ENCODE measurements around the gene DYNLRB1.

DYNLRB1 gene

DNA sequence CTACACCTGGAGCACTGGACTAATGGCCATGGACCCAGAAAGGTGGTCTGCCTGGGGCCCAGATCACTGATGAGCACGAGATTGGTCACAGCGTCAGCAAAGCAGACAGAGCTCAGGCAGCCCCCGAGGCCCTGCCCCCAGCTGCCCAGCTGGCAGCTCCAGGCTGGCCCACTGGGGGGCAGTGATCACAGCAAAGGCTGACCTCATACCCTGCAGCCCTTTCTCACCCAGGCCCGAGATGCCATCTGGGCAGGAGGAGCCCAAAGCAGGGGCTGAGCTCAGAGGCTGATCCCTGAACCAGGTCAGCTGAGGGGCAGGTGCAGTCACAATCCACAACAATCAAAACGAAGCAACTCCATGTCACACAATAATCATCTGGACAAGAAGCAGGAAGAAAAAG, 46.4 kb downstream of the DYNLRB1 start:
- no peak for TF ChIP-seq ZFX (IDR thresholded peaks at IDR 0.05; ENCODE audit: borderline replicate concordance)
- TF ChIP-seq CTCF (IDR thresholded peaks at IDR 0.05) = peak; percentile 54
- 0 out of 2 replicates have a peak overlapping the region, but pooled peaks have one; percentile 18 for H3K27ac ChIP-seq

DNA sequence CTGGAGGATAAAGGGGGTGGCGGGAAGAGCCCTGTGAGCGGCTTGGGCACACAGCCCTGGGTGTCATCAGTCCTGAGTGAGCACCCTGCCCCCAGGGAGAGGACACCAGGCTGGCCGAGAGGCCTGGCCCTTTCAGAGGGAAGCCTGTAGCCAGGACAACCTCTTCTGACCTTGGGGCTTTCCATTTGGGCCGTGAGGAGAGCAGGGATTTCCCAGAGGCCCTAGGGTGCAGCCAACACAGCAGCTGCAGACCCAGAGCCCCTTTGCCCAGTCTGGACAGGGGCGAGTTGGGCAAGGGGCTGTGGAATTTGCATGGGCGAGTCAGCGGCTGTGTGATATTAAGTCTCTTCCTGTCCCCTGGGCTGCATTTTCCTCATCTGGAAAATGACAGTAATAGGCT, 48.6 kb downstream of the DYNLRB1 start:
- no peak overlapping the region for H3K27ac ChIP-seq
- TF ChIP-seq CTCF (IDR thresholded peaks at IDR 0.05) (no peak), ZFX (IDR thresholded peaks at IDR 0.05; ENCODE audit: borderline replicate concordance) (no peak)

DNA sequence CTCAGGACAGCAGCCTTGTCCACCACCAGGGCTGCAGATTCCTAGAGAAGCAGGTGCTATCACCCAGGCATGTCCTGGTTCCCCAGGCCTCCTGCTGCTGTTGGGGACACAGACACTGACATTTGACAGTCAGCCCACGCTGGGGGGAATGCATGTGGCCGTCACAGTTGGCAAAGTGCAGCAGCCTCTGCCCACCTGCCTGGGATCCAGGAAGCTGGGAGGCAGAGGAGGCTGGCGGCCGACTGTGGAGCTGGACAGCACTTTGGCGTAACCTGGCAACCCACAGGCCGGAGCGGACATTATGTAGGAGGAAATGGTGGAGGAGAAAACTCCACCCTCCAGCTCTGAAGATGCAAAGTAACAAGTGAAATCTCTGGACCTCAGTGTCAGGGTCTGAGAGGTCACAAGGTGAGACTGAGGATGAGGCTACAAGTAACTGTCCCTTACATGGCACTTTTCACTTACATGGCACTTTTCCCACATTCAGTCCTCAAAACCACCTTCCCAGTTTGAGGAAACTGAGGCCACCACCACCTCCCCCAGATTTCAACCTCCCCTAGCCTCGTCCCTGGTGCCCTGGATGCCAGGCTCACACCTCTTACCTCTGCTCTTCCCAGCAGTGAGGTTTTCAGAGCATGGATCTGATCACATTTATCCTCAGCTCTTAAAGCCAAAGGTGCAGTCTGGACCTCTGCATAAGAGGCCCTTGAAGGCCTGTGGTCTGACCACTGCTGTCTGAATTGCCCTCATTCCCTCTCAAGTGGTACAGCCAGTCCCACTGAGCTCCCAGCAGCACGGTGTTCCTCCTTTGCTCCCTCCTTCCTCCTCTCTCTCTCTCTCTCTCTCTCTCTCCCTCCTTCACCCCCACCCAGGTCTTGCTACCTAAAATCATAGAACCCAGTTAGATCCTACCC, 51.0 kb downstream of the DYNLRB1 start:
- H3K27ac ChIP-seq = no peak overlapping the region
- TF ChIP-seq CTCF (IDR thresholded peaks at IDR 0.05) (no peak), ZFX (IDR thresholded peaks at IDR 0.05; ENCODE audit: borderline replicate concordance) (no peak)

DNA sequence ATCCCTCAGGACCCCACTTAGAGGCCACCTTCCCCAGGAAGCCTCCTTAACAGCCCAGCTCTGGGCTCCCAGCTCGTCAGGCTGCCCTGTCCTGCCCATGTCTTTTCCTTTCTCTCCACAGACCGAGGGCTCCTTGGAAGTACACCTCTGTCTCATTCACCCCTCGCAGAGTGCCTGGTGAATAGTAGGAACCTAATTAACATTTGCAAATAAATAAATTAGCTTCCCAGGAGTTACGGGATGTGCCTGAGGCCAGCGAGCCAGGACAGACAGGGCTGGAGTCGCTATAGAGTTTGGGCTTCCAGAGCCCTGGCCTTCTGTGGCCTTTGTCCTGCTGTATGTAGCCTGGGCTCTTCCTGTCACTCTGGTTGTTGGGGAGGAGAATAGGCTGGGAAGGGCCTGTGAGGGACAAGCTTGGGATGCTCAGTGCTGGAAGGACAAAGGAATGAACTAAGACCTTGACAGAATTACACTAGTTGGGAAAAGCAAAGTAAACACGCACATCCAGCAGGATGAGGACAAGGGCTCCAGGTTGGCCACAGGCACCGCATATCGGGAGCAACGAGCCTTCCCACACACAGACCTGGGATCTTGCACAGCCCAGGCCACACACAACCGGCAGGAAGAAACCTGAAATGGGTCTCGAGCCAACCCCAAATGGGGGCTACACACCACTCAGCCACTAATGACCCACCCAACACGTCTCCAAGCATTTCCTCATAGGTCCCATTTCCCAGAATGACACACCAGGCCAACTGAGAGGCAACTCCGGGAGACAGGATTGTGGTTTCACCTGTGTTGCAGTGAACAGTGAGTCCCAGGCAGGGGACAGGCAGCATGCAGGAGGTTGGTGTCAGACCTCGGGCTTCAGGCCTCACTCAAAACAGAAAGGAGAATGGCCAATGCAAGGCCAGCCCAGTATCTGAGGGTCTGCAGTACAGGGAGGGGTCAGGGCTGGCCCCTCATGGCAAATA, 52.0 kb downstream of the DYNLRB1 start:
- TF ChIP-seq CTCF (IDR thresholded peaks at IDR 0.05) = no peak
- no peak for TF ChIP-seq ZFX (IDR thresholded peaks at IDR 0.05; ENCODE audit: borderline replicate concordance)
- H3K27ac ChIP-seq = no peak overlapping the region

- no peak overlapping the region for H3K27ac ChIP-seq
- TF ChIP-seq ZFX (IDR thresholded peaks at IDR 0.05; ENCODE audit: borderline replicate concordance) (no peak), CTCF (IDR thresholded peaks at IDR 0.05) (no peak)
Measured at GRCh38 chr20:34569598-34569997, 53.4 kb downstream of the DYNLRB1 start.

GRCh38 chr20:34570859-34571306, 54.7 kb downstream of the DYNLRB1 start:
- H3K27ac ChIP-seq = no peak overlapping the region
- TF ChIP-seq ZFX (IDR thresholded peaks at IDR 0.05; ENCODE audit: borderline replicate concordance) (no peak), CTCF (IDR thresholded peaks at IDR 0.05) (no peak)

Data from 22Rv1 (cell line).